GM19468 (cell line): ENCODE data around the gene SVEP1.

Experiments
- ATAC-seq: cut with Tn5 transposase; IDR thresholded peaks from one replicate; pipeline ENCODE4 v1.9.1; 2021; ENCODE audit warnings: mild to moderate bottlenecking, moderate library complexity, moderate number of reproducible peaks; ENCODE audit not compliant: unreplicated experiment; ENCODE audit errors: extremely low read depth

The SVEP1 gene

DNA sequence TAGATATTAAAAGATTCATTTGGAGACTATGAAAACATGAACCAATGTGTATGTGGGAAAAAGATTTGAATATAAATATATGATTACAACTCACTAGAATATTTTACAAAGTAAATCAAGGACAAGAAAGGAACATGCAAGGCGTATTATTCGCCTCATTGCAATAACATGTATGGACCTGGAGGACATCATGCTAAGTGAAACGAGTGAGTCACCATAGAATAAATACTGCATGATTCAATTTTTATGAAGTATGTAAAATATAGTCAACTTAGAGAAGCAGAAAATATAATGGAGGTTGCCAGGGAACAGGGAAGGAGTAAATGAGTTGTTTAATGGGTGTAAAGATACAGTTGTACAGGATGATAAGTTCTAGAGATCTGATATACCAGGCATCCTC, 246.8 kb downstream of the SVEP1 start:
- no peak for ATAC-seq

- no peak for ATAC-seq
These were observed 248.9 kb downstream of the SVEP1 start for GRCh38 chr9:110330484-110331105.

GRCh38 chr9:110329639-110330230, 249.8 kb downstream of the SVEP1 start:
- ATAC-seq = no peak

DNA sequence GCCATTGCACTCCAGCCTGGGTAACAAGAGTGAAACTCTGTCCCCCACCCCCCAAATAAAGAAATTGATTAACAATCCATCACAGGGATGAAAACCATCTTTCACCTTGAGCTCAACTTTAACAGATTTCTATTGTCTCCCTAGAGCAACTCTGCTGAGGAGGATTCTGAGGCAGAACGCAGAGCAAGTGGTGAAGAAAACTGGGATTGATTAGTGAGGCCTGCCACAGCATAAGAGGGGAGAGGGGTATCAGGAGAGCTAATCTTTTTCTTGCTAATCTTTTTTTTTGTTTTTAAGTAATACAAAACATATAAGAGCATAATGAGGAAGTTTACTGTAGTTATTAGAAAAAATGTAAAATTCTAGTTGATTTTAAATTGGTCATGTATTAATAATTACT, 250.8 kb downstream of the SVEP1 start:
- no peak for ATAC-seq

DNA sequence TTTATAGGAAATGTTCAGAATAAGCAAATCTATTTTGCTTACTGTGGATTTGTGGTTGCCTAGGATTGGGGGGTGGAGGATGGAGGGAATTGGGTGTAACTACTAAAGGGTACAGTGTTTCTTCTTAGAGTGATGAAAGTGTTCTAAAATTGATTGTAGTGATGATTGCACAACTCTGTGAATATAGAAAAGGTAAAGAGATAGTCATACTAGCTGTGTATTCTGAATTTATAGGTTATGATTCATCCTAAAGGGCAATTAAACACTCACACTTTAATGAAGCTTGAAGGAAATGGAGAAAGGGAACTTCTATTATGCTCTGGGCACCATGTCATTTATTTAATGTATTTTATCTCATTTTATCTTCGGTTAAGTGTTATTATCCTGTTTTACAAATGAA, 251.8 kb downstream of the SVEP1 start:
- ATAC-seq = no peak

DNA sequence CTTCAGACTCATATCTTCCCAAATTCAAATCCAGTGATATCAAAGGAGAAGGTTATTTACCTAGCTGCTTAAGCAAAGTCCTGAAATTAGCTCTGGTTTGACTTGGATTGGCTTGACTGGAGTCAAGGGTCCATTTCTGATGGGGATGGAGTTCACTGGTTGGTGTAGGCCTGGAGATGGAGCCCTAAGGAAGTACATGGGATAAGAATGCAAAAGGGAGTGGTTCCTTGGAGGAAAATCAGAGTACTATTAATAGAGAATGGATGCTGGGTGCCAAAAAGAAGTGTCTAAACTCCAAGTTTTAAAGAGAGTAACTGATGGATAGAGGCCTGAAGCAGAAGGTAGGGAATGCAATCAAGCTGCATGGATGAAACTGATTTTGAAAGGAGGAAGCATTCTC, 255.7 kb downstream of the SVEP1 start:
- no peak for ATAC-seq

DNA sequence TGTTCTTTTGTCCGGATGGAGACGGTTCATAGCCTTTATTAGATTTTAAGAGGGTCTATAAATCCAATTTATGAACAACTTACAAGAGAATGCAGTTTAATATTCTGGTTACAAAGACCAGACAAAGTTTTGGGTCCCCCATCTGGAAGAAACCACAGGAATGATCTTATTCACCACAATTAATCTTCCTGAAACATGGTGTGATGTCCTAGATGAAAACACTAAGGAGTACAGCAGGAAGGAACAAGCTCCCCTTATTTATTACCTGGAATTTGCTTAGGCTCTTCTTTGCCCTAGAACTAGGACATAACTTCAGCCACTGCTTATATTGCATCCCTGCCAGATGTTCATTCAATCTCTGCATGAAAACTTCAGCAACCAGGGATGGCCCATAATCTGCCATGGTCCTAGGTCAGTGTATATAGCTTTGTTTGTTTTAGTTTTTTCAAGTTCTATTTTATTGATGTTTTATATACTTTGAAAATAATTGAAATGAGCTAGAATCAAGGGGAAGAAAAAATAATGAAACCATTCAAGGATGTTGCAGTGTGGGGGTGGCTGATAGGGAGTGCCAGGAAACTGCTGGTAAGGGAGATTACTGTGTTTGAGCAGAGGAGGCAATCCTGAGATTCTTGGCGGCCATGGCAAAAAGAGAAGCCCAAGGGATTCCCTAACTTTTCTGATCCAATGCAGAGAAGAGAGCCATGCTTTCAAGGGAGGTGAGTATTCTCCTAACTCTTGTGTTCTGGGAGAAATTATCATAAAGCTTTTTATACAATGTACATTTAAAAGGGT, 258.7 kb downstream of the SVEP1 start:
- ATAC-seq = no peak

- no peak for ATAC-seq
These were observed 259.6 kb downstream of the SVEP1 start for GRCh38 chr9:110319781-110320492.

GRCh38 chr9:110317911-110318310, 261.6 kb downstream of the SVEP1 start:
- ATAC-seq = no peak

DNA sequence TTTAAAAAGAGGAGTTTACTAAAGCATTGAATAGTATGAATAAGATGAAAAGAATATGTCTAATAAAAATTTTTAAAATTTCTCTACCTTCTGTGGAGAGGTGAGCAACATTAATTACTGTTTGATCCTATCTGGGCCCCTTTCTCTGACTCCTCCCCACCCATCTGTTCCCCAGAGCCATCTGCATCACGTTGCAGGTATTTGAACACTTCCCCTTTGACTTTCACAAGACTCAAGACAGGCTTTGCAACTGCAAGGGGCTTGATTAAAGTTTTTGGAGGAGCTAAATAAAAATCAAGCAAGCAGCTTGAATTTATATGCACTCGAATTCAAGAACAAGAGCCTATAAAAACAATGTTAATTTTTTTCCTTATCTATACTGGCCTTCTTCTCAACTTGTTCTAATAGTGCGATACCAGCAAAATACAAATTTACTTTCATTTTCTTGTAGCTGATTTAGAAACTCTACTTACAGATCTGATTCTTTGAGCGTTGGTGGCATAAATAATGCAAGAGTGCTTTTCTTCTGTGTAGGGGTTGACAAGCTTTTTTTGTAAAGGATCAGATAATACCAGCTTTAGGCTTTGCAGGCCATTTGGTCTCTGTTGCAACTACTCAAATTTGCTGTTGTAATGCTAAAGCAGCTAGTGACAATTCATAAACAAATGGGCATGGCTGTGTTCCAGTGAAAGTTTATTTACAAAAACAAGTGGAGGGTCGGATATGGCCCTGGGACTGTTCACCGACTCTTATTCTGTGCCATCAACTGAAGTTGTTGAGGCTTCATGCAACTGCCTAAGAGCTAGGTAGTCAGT, 263.1 kb downstream of the SVEP1 start:
- peak; percentile 68 for ATAC-seq
